H9 (cell line): ENCODE data around the gene PON1. TPM values are rescaled to one million over a fixed set of nuclear protein-coding genes. Genes with fewer than 3 reads are reported as not detected.

ENCODE experiments used
- DNase-seq: peaks from one replicate; pipeline ENCODE4 v3.0.0-alpha.2; 2017
- H2AFZ ChIP-seq: one replicate; pipeline ENCODE4 v1.6.1; 2013; ENCODE audit warnings: mild to moderate bottlenecking, low read length, control low read depth, moderate library complexity
- H2AK5ac ChIP-seq: 2 replicates; pipeline ENCODE4 v1.6.1; 2013; ENCODE audit warnings: low read length, control low read depth, mixed read lengths; ENCODE audit not compliant: insufficient read length
- H2BK120ac ChIP-seq: one replicate; pipeline ENCODE4 v1.6.1; 2013; ENCODE audit warnings: low read depth, mild to moderate bottlenecking, low read length, control low read depth, inconsistent platforms; ENCODE audit not compliant: poor library complexity, severe bottlenecking
- H2BK12ac ChIP-seq: 2 replicates; pipeline ENCODE4 v1.6.1; 2013; ENCODE audit warnings: low read length, control low read depth, mixed read lengths, low read depth; ENCODE audit not compliant: insufficient read length
- H2BK15ac ChIP-seq: 2 replicates; pipeline ENCODE4 v1.6.1; 2013; ENCODE audit warnings: low read depth, low read length, control low read depth
- H2BK20ac ChIP-seq: one replicate; pipeline ENCODE4 v1.6.1; 2013; ENCODE audit warnings: low read depth, mild to moderate bottlenecking, low read length, control low read depth, inconsistent platforms; ENCODE audit not compliant: poor library complexity, severe bottlenecking
- H2BK5ac ChIP-seq: 2 replicates; pipeline ENCODE4 v1.6.1; 2013; ENCODE audit warnings: low read length, control low read depth, mixed read lengths; ENCODE audit not compliant: insufficient read length
- H3K14ac ChIP-seq: 2 replicates; pipeline ENCODE4 v1.6.1; 2013; ENCODE audit warnings: low read length, control low read depth; ENCODE audit not compliant: insufficient read depth
- H3K18ac ChIP-seq: 2 replicates; pipeline ENCODE4 v1.6.1; 2013; ENCODE audit warnings: low read depth, mild to moderate bottlenecking, mixed read lengths, low read length, control low read depth; ENCODE audit not compliant: insufficient read length
- H3K23ac ChIP-seq: 2 replicates; pipeline ENCODE4 v1.6.1; 2013; ENCODE audit warnings: low read length, control low read depth, mixed read lengths, low read depth; ENCODE audit not compliant: insufficient read length
- H3K23me2 ChIP-seq: 2 replicates; pipeline ENCODE4 v1.6.1; 2013; ENCODE audit warnings: low read depth, mild to moderate bottlenecking, mixed read lengths, low read length, control low read depth; ENCODE audit not compliant: insufficient read length, poor library complexity, severe bottlenecking
- H3K27ac ChIP-seq: 2 replicates; pipeline ENCODE4 v1.5.1; 2013; ENCODE audit warnings: low read length, control low read depth, mixed read lengths, low read depth; ENCODE audit not compliant: insufficient read length
- H3K27me3 ChIP-seq: 2 replicates; pipeline ENCODE4 v1.6.1; 2013; ENCODE audit warnings: low read length, control low read depth, inconsistent platforms; ENCODE audit not compliant: insufficient read depth
- H3K4ac ChIP-seq: 2 replicates; pipeline ENCODE4 v1.6.1; 2013; ENCODE audit warnings: low read depth, mild to moderate bottlenecking, control low read depth, inconsistent platforms, low read length, moderate library complexity
- H3K4me1 ChIP-seq: 2 replicates; pipeline ENCODE4 v1.6.1; 2013; ENCODE audit warnings: low read length, control low read depth, inconsistent platforms; ENCODE audit not compliant: insufficient read depth
- H3K4me2 ChIP-seq: 2 replicates; pipeline ENCODE4 v1.6.1; 2013; ENCODE audit warnings: low read length, control low read depth, mixed read lengths; ENCODE audit not compliant: insufficient read length, insufficient read depth
- H3K56ac ChIP-seq: 2 replicates; pipeline ENCODE4 v1.6.1; 2013; ENCODE audit warnings: low read depth, mild to moderate bottlenecking, mixed read lengths, low read length, control low read depth; ENCODE audit not compliant: insufficient read length
- H3K79me1 ChIP-seq: 2 replicates; pipeline ENCODE4 v1.6.1; 2013; ENCODE audit warnings: low read depth, mild to moderate bottlenecking, moderate library complexity, low read length, control low read depth, inconsistent platforms; ENCODE audit not compliant: insufficient read depth, poor library complexity, severe bottlenecking
- H3K79me2 ChIP-seq: 2 replicates; pipeline ENCODE4 v1.6.1; 2013; ENCODE audit warnings: low read length, control low read depth, inconsistent platforms; ENCODE audit not compliant: insufficient read depth
- H3K9ac ChIP-seq: 2 replicates; pipeline ENCODE4 v1.6.1; 2013; ENCODE audit warnings: low read length, control low read depth, mixed read lengths; ENCODE audit not compliant: insufficient read length; ENCODE audit errors: extremely low read depth
- H3K9me3 ChIP-seq: one replicate; pipeline ENCODE4 v1.6.1; 2013; ENCODE audit warnings: low read depth, low read length, inconsistent platforms; ENCODE audit not compliant: control insufficient read depth
- H3T11ph ChIP-seq: one replicate; pipeline ENCODE4 v1.6.1; 2013; ENCODE audit warnings: mild to moderate bottlenecking, low read length, control low read depth, inconsistent platforms
- H4K20me1 ChIP-seq: one replicate; pipeline ENCODE4 v1.6.1; 2013; ENCODE audit not compliant: control insufficient read depth, insufficient read length, insufficient read depth
- H4K5ac ChIP-seq: 2 replicates; pipeline ENCODE4 v1.6.1; 2013; ENCODE audit warnings: low read depth, mild to moderate bottlenecking, mixed read lengths, low read length, control low read depth; ENCODE audit not compliant: insufficient read length
- H4K8ac ChIP-seq: replicated peaks from 2 replicates; pipeline ENCODE4 v1.6.1; 2013; ENCODE audit warnings: low read length, control low read depth, mixed read lengths, low read depth; ENCODE audit not compliant: insufficient read length
- H4K91ac ChIP-seq: 2 replicates; pipeline ENCODE4 v1.6.1; 2013; ENCODE audit warnings: low read depth, mild to moderate bottlenecking, moderate library complexity, mixed read lengths, low read length, control low read depth; ENCODE audit not compliant: insufficient read length
- H3K27ac Mint-ChIP-seq, 3 experiments: 2 replicates in 2 of 3; 3 replicates in 1 of 3; pipeline ENCODE4 v1.8.0; 2020 to 2021; ENCODE audit warnings: mixed read lengths in 3 of 3, mild to moderate bottlenecking in 1 of 3, moderate library complexity in 1 of 3
- H3K27me3 Mint-ChIP-seq: 2 replicates; pipeline ENCODE4 v1.8.0; 2021; ENCODE audit warnings: low read depth, mild to moderate bottlenecking, moderate library complexity, mixed read lengths
- H3K36me3 Mint-ChIP-seq, 3 experiments: 2 replicates in 2 of 3; 3 replicates in 1 of 3; pipeline ENCODE4 v1.8.0; 2020 to 2021; ENCODE audit warnings: low read depth in 3 of 3, mixed read lengths in 3 of 3; ENCODE audit not compliant: insufficient read depth in 1 of 3
- H3K4me1 Mint-ChIP-seq, 2 experiments: 2 replicates each; pipeline ENCODE4 v1.8.0; 2020; ENCODE audit warnings: mixed read lengths in 2 of 2
- H3K4me3 Mint-ChIP-seq, 2 experiments: 2 replicates in 1 of 2; 3 replicates in 1 of 2; pipeline ENCODE4 v1.8.0; 2020 to 2021; ENCODE audit warnings: mild to moderate bottlenecking in 2 of 2, mixed read lengths in 2 of 2, moderate library complexity in 1 of 2
- H3K9me3 Mint-ChIP-seq, 2 experiments: 2 replicates in 1 of 2; 3 replicates in 1 of 2; pipeline ENCODE4 v1.8.0; 2020; ENCODE audit warnings: mild to moderate bottlenecking in 2 of 2, mixed read lengths in 2 of 2, moderate library complexity in 1 of 2
- CTCF ChIP-seq: fragments of 200-600 bp; sonication (generic); conservative IDR thresholded peaks from 3 replicates; pipeline ENCODE4 v1.8.0; 2021; ENCODE audit warnings: antibody characterized with exemption, mild to moderate bottlenecking
- WGBS: extraction: QIAGEN DNeasy Blood & Tissue Kit; methylation state at CpG from one replicate; pipeline ENCODE4 v1.1.7; 2013; ENCODE audit warnings: missing lambda C conversion rate, low lambda C conversion rate, mixed read lengths; ENCODE audit not compliant: insufficient read length; ENCODE audit errors: extremely low coverage; 5-methylcytosine and 5-hydroxymethylcytosine counted together
- total RNA-seq: library from RNA; stranded (reverse); gene quantifications from 2 replicates; pipeline ENCODE4 v1.2.1, GENCODE V29; 2021

The PON1 gene
- total RNA-seq, 1 experiment from 2014 or later = 0.90 TPM

- no peak overlapping the region for H2BK5ac ChIP-seq
- H3K4me3 Mint-ChIP-seq = no peak overlapping the region
- H3K36me3 Mint-ChIP-seq = peaks cover 0 to 4% (median 0%) of the 10 kb centered on the region in 3 experiments; a peak in 1 of 7 replicates
- H3K4me1 Mint-ChIP-seq = peaks cover 21 to 35% of the 10 kb centered on the region in 2 experiments
- H3K56ac ChIP-seq = no peak overlapping the region
- H3K14ac ChIP-seq = no peak overlapping the region
- H3T11ph ChIP-seq = no peak overlapping the region
- no peak for TF ChIP-seq CTCF
- H3K27ac Mint-ChIP-seq = no peak overlapping the region
- H2AK5ac ChIP-seq = no peak overlapping the region
- H3K4ac ChIP-seq = no peak overlapping the region
- no peaks in the 10 kb centered on the region for H4K20me1 ChIP-seq
- H3K23me2 ChIP-seq = no peaks in the 10 kb centered on the region
- no peaks in the 10 kb centered on the region for H3K27me3 Mint-ChIP-seq
- H3K79me2 ChIP-seq = no peaks in the 10 kb centered on the region
- no peak overlapping the region for H2AFZ ChIP-seq
- no peak overlapping the region for H3K4me2 ChIP-seq
- H3K9me3 ChIP-seq = no peaks in the 10 kb centered on the region
- peaks cover 2% of the 10 kb centered on the region; the same call in 1 of the 2 replicates for H3K4me1 ChIP-seq
- no peak overlapping the region for H3K23ac ChIP-seq
- H3K79me1 ChIP-seq = no peaks in the 10 kb centered on the region
- no CpG with 5 or more reads among the region's 6 CpGs for WGBS
- H3K9me3 Mint-ChIP-seq = no peaks in the 10 kb centered on the region
- no peak overlapping the region for H2BK12ac ChIP-seq
- no peak overlapping the region for H4K5ac ChIP-seq
- no peak overlapping the region for H3K9ac ChIP-seq
- no peak overlapping the region for H2BK15ac ChIP-seq
- DNase-seq = no peak
- no peak overlapping the region for H3K27ac ChIP-seq
- H2BK20ac ChIP-seq = no peak overlapping the region
- no peak overlapping the region for H4K8ac ChIP-seq
- no peak overlapping the region for H3K18ac ChIP-seq
- H4K91ac ChIP-seq = no peak overlapping the region
- no peak overlapping the region for H2BK120ac ChIP-seq
- no peaks in the 10 kb centered on the region for H3K27me3 ChIP-seq
Measured at GRCh38 chr7:95264363-95264891, 59.9 kb downstream of the PON1 start.
